Heart left ventricle (tissue), 16 donors: ENCODE data around the gene PPFIA2. TPM values are rescaled to one million over a fixed set of nuclear protein-coding genes. Genes with fewer than 3 reads are reported as not detected.

Experiments used
- ATAC-seq, 4 donors: fragments of 200-7000 bp; cut with Tn5 transposase; one replicate each; pipeline ENCODE4 v1.9.1; 2020 to 2022; ENCODE audit warnings: moderate library complexity in 4 of 4, mild to moderate bottlenecking in 3 of 4, moderate number of reproducible peaks in 1 of 4
- DNase-seq, 5 donors: peaks; one replicate each; pipeline ENCODE4 v3.0.0-alpha.2; 2020
- H3K27ac ChIP-seq, 12 donors: fragments of 200-600 bp; sonication (generic) in 4 of 12; one replicate each; pipeline versions ENCODE4 v1.5.0 to v1.8.0; 2016 to 2022; ENCODE audit warnings: mild to moderate bottlenecking in 2 of 12
- H3K27me3 ChIP-seq, 9 donors: fragments of 200-600 bp; sonication (generic) in 2 of 9; one replicate each; pipeline versions ENCODE4 v1.5.1 to v1.8.0; 2016 to 2022; ENCODE audit warnings: mild to moderate bottlenecking in 3 of 9
- H3K36me3 ChIP-seq, 9 donors: fragments of 200-600 bp; sonication (generic) in 2 of 9; one replicate each; pipeline versions ENCODE4 v1.5.0 to v1.8.0; 2018 to 2022; ENCODE audit warnings: mild to moderate bottlenecking in 2 of 9
- H3K4me1 ChIP-seq, 12 donors: fragments of 200-600 bp; sonication (generic) in 4 of 12; one replicate each; pipeline versions ENCODE4 v1.5.0 to v1.8.0; 2016 to 2022; ENCODE audit warnings: mild to moderate bottlenecking in 3 of 12
- H3K4me3 ChIP-seq, 12 donors: fragments of 200-600 bp; sonication (generic) in 4 of 12; one replicate each; pipeline versions ENCODE4 v1.5.0 to v1.8.0; 2017 to 2022; ENCODE audit warnings: mild to moderate bottlenecking in 9 of 12, moderate library complexity in 4 of 12
- H3K9me3 ChIP-seq, 12 donors: fragments of 200-600 bp; sonication (generic) in 4 of 12; one replicate each; pipeline versions ENCODE4 v1.5.0 to v1.8.0; 2016 to 2022; ENCODE audit warnings: mild to moderate bottlenecking in 1 of 12
- POLR2A ChIP-seq, 2 donors: fragments of 450-650 bp; IDR thresholded peaks; one replicate each; pipeline ENCODE4 v1.6.1; 2017; ENCODE audit warnings: antibody characterized with exemption in 2 of 2, mild to moderate bottlenecking in 2 of 2, moderate library complexity in 2 of 2
- WGBS, 4 donors: extraction: QIAGEN DNeasy Blood & Tissue Kit in 2 of 4; methylation state at CpG; one replicate each; pipeline versions ENCODE4 v1.1.5 to v1.1.7; 2013 to 2018; 5-methylcytosine and 5-hydroxymethylcytosine counted together
- intact Hi-C, 10 donors: fragments of 100-400 bp; cut with DNase I; formaldehyde crosslinking; loops; one replicate each; pipeline versions ENCODE4 v1.11.1 to v1.14.2; 2022
- polyA plus RNA-seq, 2 donors: library from polyadenylated mRNA; stranded (reverse); fragments of 200-250 nt; gene quantifications; one replicate each; pipeline ENCODE4 v1.2.3, GENCODE V29; 2013
- total RNA-seq, 9 donors: library from RNA; depleted of rRNA in 2 of 9; stranded (reverse); fragments of >200 nt in 2 of 9; fragmentation: NEBNext Ultra II Directional in 3 of 9; extraction: Animal tissue kit (Norgen Biotek cat#: 25700) in 3 of 9; gene quantifications; one replicate each; pipeline versions ENCODE4 v1.1.0 to v1.2.4, GENCODE V29; 2016 to 2023
- TF ChIP-seq, protein P1 (sequence below), 12 donors: fragments of 200-600 bp; sonication (generic) in 4 of 12; IDR thresholded peaks; one replicate each; pipeline versions ENCODE4 v1.5.0 to v1.8.0; 2018 to 2022; ENCODE audit warnings: antibody characterized with exemption in 12 of 12, mild to moderate bottlenecking in 5 of 12
- donor health status: ischemic (EF 13 %, LVEDD 7.1; RV severe dilation, severe dysfunction).
- donor health status: healthy with polysubstance abuse.
- donor health status: DM: no; HTN: yes; CAD: no.
- donor health status: DM: no; HTN: no; CAD: no.
- donor health status: ischemic (EF 25% LVEDD 6.9; RV normal size, moderate dysfunction).
- donor health status: ischemic (EF 25% LVEDD 5.7; RV mildly dilated, moderate dysfunction).
- donor health status: healthy.
- donor health status: DM: yes; HTN: yes; CAD: no.
- donor health status: ischemic (EF 35%, LVEDD 5.7; RV mildly dilated, moderate dysfunction).
- donor health status: nonischemic (EF 11% LVEDD 7.7; RV severe dilation, severe dysfunction).
- donor health status: DM: yes; HTN: yes; CAD: no.
- donor health status: PGD.
- donor health status: ischemic (EF 29% LVEDD 5.4; RV normal size, mild dysfunction).
- donor health status: nonischemic (EF 23%, LVEDD 6.1; RV moderate dilation, normal function).

The PPFIA2 gene
- total and polyA plus RNA-seq, 11 donors: 0.08 to 1.3 (median 0.49) TPM; not detected in 3

DNA sequence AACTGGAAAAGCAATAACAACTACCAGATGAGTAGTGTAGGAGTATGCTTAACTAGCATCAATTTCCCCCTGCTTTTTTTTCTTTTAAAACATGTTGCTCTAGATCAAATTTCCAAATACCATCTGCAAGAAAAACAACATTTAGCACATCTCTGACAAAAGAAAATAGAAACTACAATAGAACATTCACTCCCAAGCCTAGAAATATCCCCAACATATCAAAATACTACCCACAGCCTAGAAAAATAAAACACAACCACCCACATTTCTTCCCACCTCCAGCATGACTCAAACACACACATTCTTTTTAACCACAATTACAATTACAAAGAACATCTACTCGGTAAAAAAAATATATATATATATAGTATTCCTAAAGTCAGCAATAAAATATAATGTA lies 120.0 kb downstream of the PPFIA2 start:
- Histone ChIP-seq H3K4me1 (no peaks in the 10 kb centered on the region), H3K36me3 (no peaks in the 10 kb centered on the region), H3K9me3 (no peaks in the 10 kb centered on the region), H3K27ac (no peak overlapping the region), H3K27me3 (no peaks in the 10 kb centered on the region), H3K4me3 (no peak overlapping the region)
- intact Hi-C loops: no loop called here
- no peak for TF ChIP-seq POLR2A (IDR thresholded peaks at IDR 0.05)
- TF ChIP-seq, protein P1, sequence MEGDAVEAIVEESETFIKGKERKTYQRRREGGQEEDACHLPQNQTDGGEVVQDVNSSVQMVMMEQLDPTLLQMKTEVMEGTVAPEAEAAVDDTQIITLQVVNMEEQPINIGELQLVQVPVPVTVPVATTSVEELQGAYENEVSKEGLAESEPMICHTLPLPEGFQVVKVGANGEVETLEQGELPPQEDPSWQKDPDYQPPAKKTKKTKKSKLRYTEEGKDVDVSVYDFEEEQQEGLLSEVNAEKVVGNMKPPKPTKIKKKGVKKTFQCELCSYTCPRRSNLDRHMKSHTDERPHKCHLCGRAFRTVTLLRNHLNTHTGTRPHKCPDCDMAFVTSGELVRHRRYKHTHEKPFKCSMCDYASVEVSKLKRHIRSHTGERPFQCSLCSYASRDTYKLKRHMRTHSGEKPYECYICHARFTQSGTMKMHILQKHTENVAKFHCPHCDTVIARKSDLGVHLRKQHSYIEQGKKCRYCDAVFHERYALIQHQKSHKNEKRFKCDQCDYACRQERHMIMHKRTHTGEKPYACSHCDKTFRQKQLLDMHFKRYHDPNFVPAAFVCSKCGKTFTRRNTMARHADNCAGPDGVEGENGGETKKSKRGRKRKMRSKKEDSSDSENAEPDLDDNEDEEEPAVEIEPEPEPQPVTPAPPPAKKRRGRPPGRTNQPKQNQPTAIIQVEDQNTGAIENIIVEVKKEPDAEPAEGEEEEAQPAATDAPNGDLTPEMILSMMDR (IDR thresholded peaks at IDR 0.05): no peak
- 65 to 85% (median 80%) methylated on average over 1 of the region's 1 CpG for WGBS, 4 donors
- DNase-seq (no peak), ATAC-seq (no peak)

DNA sequence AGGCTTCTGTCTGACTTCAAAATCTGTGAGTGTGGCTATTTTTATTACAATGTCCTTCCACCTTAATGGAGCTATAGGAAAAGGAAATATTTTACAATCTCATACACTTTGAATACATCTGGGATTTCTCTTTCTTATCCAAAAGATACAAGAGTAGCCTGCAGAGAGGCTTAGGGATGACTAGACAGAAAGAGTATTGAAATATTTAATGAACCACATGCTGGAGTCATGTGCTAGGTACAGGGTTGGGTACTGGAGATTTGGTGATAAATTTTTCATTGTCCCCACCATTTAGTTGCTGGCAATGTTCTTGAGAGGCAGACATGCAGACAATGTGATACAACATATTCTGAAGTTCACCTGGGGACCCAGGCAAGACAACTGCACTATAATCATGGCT lies 126.0 kb downstream of the PPFIA2 start:
- ATAC-seq: no peak
- TF ChIP-seq POLR2A (IDR thresholded peaks at IDR 0.05): no peak
- TF ChIP-seq, protein P1 (IDR thresholded peaks at IDR 0.05): no peak
- DNase-seq: no peak
- Histone ChIP-seq H3K36me3 (no peaks in the 10 kb centered on the region), H3K4me1 (no peaks in the 10 kb centered on the region), H3K27me3 (no peaks in the 10 kb centered on the region), H3K27ac (no peak overlapping the region), H3K9me3 (no peaks in the 10 kb centered on the region), H3K4me3 (no peak overlapping the region)
- intact Hi-C loops: no loop called here

DNA sequence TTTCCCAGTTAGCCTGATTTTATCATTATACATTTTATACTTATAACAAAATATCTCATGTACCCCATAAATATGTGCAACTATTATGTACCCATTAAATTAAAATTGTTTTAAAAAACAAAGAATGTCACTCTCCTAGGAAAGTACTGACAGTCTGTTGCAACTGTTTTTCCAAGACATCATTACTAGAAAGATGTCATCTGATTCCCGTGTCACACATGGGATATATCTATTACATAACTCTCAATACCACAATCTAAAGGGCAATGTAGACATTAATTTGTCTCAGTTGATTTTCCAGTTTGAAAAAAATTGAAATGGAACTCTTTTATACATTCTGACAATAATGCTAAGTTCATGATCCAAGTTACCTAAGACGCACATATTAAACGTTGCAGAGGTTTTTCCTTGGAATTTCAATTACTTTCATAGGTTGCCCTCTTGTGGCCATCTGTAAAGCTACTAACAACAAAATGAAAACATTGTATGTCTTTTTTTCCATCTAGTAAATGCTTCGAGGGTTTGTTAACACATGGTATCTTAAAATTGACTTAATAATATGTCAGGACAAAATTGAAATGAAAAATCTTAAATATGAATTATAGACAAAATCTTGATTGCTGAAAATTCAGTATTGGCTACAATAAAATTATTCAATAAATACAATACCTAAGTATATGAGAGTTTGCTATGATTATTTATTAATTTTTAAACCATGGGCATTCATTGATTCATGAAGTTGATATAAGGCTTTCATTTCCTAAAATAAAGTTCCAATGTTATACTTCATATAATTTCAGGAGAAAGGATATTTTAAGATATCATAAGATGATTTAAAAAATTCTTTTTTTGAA lies 131.6 kb downstream of the PPFIA2 start:
- DNase-seq (no peak), ATAC-seq (no peak)
- Histone ChIP-seq H3K4me1 (peaks cover 0 to 4% (median 0%) of the 10 kb centered on the region in 12 donors), H3K36me3 (no peaks in the 10 kb centered on the region), H3K4me3 (peak overlapping the region in 1 of 12 donors; percentile 5), H3K9me3 (no peaks in the 10 kb centered on the region), H3K27ac (no peak overlapping the region), H3K27me3 (no peaks in the 10 kb centered on the region)
- 11 to 14% (median 11%) methylated on average over 4 of the region's 4 CpGs for WGBS, 4 donors
- TF ChIP-seq POLR2A (IDR thresholded peaks at IDR 0.05): no peak
- TF ChIP-seq, protein P1 (IDR thresholded peaks at IDR 0.05): peak; percentile 30 to 70 (median 57)
- intact Hi-C loops: loop anchor here (1.0 to 5.0 kb wide), 4 partner anchors 175 to 1215 kb away; no protein-coding TSS in a partner anchor

DNA sequence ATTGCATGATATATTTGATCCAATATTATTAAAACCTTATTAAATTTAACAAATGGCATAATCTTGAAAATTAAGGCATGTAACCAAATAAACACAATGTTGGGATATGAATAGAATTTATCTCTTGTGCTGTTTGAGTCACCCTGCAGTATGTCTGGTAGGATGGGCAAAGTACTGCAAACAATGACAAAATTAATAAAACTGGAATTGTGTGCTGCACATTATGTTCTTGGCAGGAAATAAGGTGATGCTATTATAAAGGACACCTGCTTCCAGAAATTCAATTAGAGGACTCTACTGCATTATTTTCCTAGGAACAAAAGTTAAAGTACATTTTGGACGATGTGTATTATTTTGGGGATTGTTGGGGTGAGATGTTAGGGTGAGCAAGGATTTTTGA lies 132.7 kb downstream of the PPFIA2 start:
- H3K9me3 ChIP-seq: no peaks in the 10 kb centered on the region
- H3K27me3 ChIP-seq: no peaks in the 10 kb centered on the region
- no peaks in the 10 kb centered on the region for H3K36me3 ChIP-seq
- ATAC-seq: no peak
- DNase-seq: no peak
- TF ChIP-seq POLR2A (IDR thresholded peaks at IDR 0.05): no peak
- TF ChIP-seq, protein P1 (IDR thresholded peaks at IDR 0.05): no peak
- WGBS, 4 donors: 55 to 62% (median 58%) methylated on average over 1 of the region's 1 CpG
- intact Hi-C loops: loop anchor here in 8 of 10 donors (2.0 to 5.0 kb wide), 3 partner anchors 174 to 1214 kb away; no protein-coding TSS in a partner anchor
- no peak overlapping the region for H3K4me3 ChIP-seq
- H3K4me1 ChIP-seq: peaks cover 0 to 4% (median 0%) of the 10 kb centered on the region in 12 donors
- H3K27ac ChIP-seq: no peak overlapping the region
